ENCODE data around the gene RYR2. TPM values are rescaled to one million over a fixed set of nuclear protein-coding genes. Genes with fewer than 3 reads are reported as not detected.

RYR2 gene
- total RNA-seq, 1 donor from 2014 or later = 5.4 TPM

GRCh38 chr1:237104096-237104495 is 62.1 kb downstream of the RYR2 start:
- TF ChIP-seq CTCF (IDR thresholded peaks at IDR 0.05; ENCODE audit: unreplicated experiment) = no peak
- peaks cover 2% of the 10 kb centered on the region for H3K4me1 Mint-ChIP-seq (ENCODE audit: unreplicated experiment)
- no peak overlapping the region for H3K27ac Mint-ChIP-seq (ENCODE audit: unreplicated experiment)
- DNase-seq (ENCODE audit: low spot score) = no peak
- H3K9me3 Mint-ChIP-seq (ENCODE audit: unreplicated experiment) = no peaks in the 10 kb centered on the region
- H3K27me3 Mint-ChIP-seq (ENCODE audit: unreplicated experiment) = peaks cover 2% of the 10 kb centered on the region
- no peak overlapping the region for H3K4me3 Mint-ChIP-seq (ENCODE audit: unreplicated experiment)
- no peaks in the 10 kb centered on the region for H3K36me3 Mint-ChIP-seq (ENCODE audit: low read depth, unreplicated experiment)

- DNase-seq (ENCODE audit: low spot score) = no peak
- no peaks in the 10 kb centered on the region for H3K36me3 Mint-ChIP-seq (ENCODE audit: low read depth, unreplicated experiment)
- no peak overlapping the region for H3K4me3 Mint-ChIP-seq (ENCODE audit: unreplicated experiment)
- H3K27ac Mint-ChIP-seq (ENCODE audit: unreplicated experiment) = no peak overlapping the region
- TF ChIP-seq CTCF (IDR thresholded peaks at IDR 0.05; ENCODE audit: unreplicated experiment) = no peak
- H3K4me1 Mint-ChIP-seq (ENCODE audit: unreplicated experiment) = peaks cover 4% of the 10 kb centered on the region
- H3K27me3 Mint-ChIP-seq (ENCODE audit: unreplicated experiment) = peaks cover 5% of the 10 kb centered on the region
- no peaks in the 10 kb centered on the region for H3K9me3 Mint-ChIP-seq (ENCODE audit: unreplicated experiment)
Observed at GRCh38 chr1:237105826-237106225, 63.8 kb downstream of the RYR2 start.

GRCh38 chr1:237108297-237109040 is 66.5 kb downstream of the RYR2 start:
- H3K27ac Mint-ChIP-seq (ENCODE audit: unreplicated experiment) = no peak overlapping the region
- DNase-seq (ENCODE audit: low spot score) = no peak
- peaks cover 5% of the 10 kb centered on the region for H3K27me3 Mint-ChIP-seq (ENCODE audit: unreplicated experiment)
- peaks cover 4% of the 10 kb centered on the region for H3K4me1 Mint-ChIP-seq (ENCODE audit: unreplicated experiment)
- no peaks in the 10 kb centered on the region for H3K9me3 Mint-ChIP-seq (ENCODE audit: unreplicated experiment)
- no peaks in the 10 kb centered on the region for H3K36me3 Mint-ChIP-seq (ENCODE audit: low read depth, unreplicated experiment)
- TF ChIP-seq CTCF (IDR thresholded peaks at IDR 0.05; ENCODE audit: unreplicated experiment) = no peak
- no peak overlapping the region for H3K4me3 Mint-ChIP-seq (ENCODE audit: unreplicated experiment)

- Mint-ChIP-seq H3K4me1 (ENCODE audit: unreplicated experiment) (peaks cover 2% of the 10 kb centered on the region), H3K27me3 (ENCODE audit: unreplicated experiment) (peaks cover 4% of the 10 kb centered on the region)
Observed at GRCh38 chr1:237111807-237112206, 69.8 kb downstream of the RYR2 start.

More at GRCh38 chr1:237111807-237112206, 69.8 kb downstream of the RYR2 start:
- TF ChIP-seq CTCF (IDR thresholded peaks at IDR 0.05; ENCODE audit: unreplicated experiment) = no peak
- no peaks in the 10 kb centered on the region for H3K36me3 Mint-ChIP-seq (ENCODE audit: low read depth, unreplicated experiment)
- no peak overlapping the region for H3K27ac Mint-ChIP-seq (ENCODE audit: unreplicated experiment)
- no peak for DNase-seq (ENCODE audit: low spot score)
- no peak overlapping the region for H3K4me3 Mint-ChIP-seq (ENCODE audit: unreplicated experiment)
- no peaks in the 10 kb centered on the region for H3K9me3 Mint-ChIP-seq (ENCODE audit: unreplicated experiment)

Measured in endothelial cell (in vitro differentiated cells).